Neural cell (in vitro differentiated cells): ENCODE measurements around the gene ANKRD49.

Source experiments
- EZH2 ChIP-seq: fragments of 200-600, 300-800 bp; shearing (Covaris generic), sonication (generic); IDR thresholded peaks from 2 replicates; pipeline ENCODE4 v1.6.1; 2014; ENCODE audit warnings: antibody characterized with exemption, low read length, borderline replicate concordance, mild to moderate bottlenecking; ENCODE audit not compliant: insufficient read depth, poor library complexity, severe bottlenecking
- POLR2AphosphoS5 ChIP-seq: IDR thresholded peaks from 2 replicates; pipeline ENCODE4 v1.6.1; 2012
- SMC3 ChIP-seq: fragments of 450-650 bp; conservative IDR thresholded peaks from 2 replicates; pipeline ENCODE4 v1.6.1; 2014; ENCODE audit warnings: antibody characterized with exemption, mild to moderate bottlenecking, moderate library complexity; ENCODE audit not compliant: poor library complexity
- TF ChIP-seq, protein P1 (sequence below): fragments of 450-650 bp; IDR thresholded peaks from 2 replicates; pipeline ENCODE4 v1.5.1; 2014; ENCODE audit warnings: antibody characterized with exemption, mild to moderate bottlenecking, moderate library complexity; ENCODE audit not compliant: poor library complexity, severe bottlenecking
- TF ChIP-seq, protein P2 (sequence below): IDR thresholded peaks from 2 replicates; pipeline ENCODE4 v1.6.1; 2012; ENCODE audit warnings: borderline replicate concordance

DNA sequence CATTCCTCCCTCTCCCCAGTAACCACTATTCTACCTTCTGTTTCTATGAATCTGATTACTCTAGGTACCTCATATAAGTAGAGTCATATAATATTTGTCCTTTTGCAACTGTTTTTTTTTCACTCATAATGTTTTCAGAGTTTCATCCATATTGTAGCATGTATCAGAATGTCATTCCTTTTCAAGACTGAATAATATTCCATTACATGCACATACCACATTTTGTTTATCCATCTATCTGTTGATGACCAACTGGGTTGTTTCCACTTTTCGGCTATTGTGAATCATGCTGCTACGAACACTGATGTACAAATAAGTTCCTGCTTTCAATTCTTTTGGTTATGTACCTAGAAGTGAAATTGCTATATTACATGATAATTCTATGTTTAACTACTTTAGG is 40.8 kb upstream of the ANKRD49 start:
- no peak for TF ChIP-seq EZH2
- TF ChIP-seq, protein P1, sequence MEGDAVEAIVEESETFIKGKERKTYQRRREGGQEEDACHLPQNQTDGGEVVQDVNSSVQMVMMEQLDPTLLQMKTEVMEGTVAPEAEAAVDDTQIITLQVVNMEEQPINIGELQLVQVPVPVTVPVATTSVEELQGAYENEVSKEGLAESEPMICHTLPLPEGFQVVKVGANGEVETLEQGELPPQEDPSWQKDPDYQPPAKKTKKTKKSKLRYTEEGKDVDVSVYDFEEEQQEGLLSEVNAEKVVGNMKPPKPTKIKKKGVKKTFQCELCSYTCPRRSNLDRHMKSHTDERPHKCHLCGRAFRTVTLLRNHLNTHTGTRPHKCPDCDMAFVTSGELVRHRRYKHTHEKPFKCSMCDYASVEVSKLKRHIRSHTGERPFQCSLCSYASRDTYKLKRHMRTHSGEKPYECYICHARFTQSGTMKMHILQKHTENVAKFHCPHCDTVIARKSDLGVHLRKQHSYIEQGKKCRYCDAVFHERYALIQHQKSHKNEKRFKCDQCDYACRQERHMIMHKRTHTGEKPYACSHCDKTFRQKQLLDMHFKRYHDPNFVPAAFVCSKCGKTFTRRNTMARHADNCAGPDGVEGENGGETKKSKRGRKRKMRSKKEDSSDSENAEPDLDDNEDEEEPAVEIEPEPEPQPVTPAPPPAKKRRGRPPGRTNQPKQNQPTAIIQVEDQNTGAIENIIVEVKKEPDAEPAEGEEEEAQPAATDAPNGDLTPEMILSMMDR: no peak
- TF ChIP-seq SMC3: no peak
- no peak for TF ChIP-seq POLR2AphosphoS5
- TF ChIP-seq, protein P2, sequence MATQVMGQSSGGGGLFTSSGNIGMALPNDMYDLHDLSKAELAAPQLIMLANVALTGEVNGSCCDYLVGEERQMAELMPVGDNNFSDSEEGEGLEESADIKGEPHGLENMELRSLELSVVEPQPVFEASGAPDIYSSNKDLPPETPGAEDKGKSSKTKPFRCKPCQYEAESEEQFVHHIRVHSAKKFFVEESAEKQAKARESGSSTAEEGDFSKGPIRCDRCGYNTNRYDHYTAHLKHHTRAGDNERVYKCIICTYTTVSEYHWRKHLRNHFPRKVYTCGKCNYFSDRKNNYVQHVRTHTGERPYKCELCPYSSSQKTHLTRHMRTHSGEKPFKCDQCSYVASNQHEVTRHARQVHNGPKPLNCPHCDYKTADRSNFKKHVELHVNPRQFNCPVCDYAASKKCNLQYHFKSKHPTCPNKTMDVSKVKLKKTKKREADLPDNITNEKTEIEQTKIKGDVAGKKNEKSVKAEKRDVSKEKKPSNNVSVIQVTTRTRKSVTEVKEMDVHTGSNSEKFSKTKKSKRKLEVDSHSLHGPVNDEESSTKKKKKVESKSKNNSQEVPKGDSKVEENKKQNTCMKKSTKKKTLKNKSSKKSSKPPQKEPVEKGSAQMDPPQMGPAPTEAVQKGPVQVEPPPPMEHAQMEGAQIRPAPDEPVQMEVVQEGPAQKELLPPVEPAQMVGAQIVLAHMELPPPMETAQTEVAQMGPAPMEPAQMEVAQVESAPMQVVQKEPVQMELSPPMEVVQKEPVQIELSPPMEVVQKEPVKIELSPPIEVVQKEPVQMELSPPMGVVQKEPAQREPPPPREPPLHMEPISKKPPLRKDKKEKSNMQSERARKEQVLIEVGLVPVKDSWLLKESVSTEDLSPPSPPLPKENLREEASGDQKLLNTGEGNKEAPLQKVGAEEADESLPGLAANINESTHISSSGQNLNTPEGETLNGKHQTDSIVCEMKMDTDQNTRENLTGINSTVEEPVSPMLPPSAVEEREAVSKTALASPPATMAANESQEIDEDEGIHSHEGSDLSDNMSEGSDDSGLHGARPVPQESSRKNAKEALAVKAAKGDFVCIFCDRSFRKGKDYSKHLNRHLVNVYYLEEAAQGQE: no peak
